GM19467 (cell line): ENCODE measurements around the gene PTGS1.
A peak's percentile ranks its signal among the peaks of the same experiment; 100 is the strongest.
"Not testable (repeated sequence)": the region's sequence is repeated elsewhere in the genome, so short reads cannot be mapped to it uniquely, and the experiment has no call there.

Experiments used
- ATAC-seq: cut with Tn5 transposase; IDR thresholded peaks from one replicate; pipeline ENCODE4 v1.9.1; 2021; ENCODE audit warnings: mild to moderate bottlenecking, moderate library complexity; ENCODE audit not compliant: unreplicated experiment

PTGS1 gene

DNA sequence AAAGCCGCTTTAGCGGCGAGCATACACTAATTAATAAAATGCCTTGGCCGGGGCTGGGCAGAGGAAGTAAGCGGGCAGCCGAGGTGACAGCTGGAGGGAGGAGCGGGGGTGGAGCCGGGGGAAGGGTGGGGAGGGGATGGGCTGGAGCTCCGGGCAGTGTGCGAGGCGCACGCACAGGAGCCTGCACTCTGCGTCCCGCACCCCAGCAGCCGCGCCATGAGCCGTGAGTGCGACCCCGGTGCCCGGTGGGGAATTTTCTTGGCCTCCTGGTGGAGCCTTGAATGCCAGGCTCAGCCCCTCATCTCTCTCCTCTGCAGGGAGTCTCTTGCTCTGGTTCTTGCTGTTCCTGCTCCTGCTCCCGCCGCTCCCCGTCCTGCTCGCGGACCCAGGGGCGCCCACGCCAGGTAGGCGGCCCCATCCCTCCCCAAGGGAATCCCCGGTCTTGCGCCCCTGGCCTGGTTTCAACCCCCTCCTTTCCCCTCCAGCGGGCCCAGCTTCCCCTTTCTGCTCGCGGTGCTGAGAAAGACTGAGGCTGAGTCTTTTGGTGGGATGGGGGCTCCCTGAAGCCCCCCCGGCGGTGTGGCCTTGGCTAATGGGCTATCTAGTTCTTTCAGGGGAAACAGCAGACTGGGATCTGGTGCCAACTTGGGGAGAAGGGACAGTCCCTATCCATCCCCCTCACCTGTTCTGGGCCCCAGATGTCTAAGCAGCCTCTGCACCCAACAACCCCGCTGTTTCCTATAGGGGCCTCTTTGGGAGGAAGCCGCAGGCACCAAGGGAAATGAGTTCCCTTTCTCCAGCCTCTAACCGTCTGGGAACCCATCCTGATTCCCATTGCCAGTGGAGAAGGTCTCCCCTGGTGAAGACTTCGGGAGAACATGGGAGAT, at the start of gene PTGS1:
TSS of gene PTGS1 (plus strand) at position 156 of the 887 bp plus-strand sequence. CDS start at position 217, 61 bp downstream.
- peak; percentile 41 for ATAC-seq

DNA sequence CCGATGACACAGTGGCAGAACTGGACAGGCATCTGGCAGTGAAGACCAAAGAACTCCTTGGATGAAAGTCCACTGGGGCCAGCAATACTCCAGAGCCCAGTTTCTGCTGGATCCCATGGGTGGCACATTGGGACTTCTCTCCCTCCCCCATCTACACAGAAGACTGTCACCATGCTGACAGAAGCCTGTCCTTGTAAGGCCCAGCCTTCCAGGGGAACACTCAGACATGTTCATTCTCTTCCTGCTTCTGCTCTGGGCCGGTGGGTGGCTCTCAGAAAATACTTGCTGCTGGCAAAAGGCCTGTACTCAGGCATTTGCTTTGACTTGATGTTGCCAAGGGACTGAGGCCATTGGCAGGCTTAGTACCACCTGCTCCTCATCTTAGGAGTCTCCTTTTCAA, 48.3 kb upstream of the PTGS1 start:
- no peak for ATAC-seq

DNA sequence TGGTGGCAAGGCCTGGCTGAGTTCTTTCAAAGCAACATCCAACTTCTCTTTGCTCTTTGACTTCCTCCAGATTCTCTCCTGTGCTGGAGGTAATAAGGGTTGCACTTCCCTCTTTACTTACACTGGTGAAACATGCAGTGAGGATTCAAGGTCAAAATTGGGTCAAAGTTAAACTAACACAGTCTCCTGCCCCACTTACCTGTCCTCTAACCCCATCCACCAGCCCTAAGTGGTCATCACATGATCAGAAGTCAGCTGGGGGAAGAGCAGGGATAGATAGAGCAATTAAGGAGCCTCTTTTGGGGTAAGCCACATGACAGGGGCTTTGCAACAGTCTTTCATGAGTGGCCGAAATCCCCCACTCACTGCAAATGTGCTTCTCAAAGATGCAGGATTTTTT, 46.2 kb upstream of the PTGS1 start:
- not testable (repeated sequence) for ATAC-seq

DNA sequence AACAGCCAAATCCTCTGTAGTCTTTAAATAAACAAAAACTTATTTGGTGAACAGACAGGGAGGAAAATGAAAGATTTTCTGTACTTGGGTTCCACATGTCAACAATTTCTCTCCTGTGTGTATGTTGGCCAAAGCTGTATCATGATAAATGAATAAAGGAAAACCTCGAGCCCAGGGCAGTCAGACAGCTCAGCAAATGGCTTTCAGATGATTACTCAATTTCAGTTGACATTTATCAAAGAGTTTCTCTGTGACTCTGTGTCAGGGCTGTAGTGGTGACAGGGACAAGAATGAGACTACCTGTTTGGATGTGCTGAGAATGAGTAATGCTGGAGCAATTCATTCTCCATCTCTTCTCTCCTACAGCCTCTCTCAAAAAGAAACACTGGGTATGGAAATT, 45.7 kb upstream of the PTGS1 start:
- ATAC-seq = no peak

DNA sequence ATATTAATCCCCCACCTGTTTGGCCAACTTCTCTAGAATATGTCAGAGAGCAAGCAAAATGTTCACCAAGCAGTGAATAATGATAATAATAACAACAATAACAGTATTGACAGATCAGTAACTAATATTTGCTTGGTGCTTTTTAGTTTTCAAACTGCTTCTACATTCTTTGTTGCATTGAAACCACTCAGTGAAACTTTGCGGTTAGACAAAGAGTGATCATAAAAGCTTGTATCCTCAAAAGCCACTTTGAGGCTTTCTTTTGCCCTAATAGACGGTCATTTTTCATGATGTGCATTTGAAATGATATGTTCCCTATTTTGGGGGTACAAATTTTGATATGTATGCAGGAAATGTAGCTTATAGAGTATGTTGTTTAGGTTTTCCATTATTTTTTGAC, 43.6 kb upstream of the PTGS1 start:
- ATAC-seq = no peak

DNA sequence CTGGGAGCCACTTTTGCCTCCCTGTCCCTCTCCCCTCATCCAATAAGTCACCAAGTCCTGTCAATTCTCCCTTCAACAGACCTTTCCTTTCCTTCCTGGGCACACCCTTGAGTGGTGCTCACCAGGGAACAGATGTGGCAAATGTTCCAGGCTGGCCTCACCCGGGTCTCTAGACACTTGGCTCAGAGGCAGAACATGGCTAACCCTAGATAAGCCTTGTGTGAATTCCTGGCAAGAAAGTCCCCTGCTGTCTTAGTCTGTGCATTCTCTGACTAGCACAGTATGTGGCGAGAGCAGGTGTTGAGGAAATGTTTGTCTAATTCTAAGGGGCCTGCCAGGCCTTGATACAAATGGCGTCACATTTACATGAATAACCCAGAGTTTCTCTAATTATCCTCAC, 41.2 kb upstream of the PTGS1 start:
- no peak for ATAC-seq

DNA sequence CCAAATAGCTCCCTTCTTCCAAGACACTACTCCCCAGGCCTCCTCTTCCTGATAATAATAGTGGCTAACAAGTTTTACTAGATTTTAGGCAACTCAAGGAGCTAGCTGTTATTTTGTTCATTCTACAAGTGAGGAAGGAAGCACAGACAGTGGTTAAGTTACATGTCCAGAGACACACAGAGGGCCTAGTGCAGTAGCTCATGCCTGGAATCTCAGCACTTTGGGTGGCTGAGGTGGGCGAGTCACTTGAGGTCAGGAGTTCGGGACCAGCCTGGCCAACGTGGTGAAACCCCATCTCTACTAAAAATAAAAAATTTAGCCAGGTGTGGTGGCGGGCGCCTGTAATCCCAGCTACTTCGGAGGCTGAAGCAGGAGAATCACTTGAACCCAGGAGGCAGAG, 40.4 kb upstream of the PTGS1 start:
- not testable (repeated sequence) for ATAC-seq

DNA sequence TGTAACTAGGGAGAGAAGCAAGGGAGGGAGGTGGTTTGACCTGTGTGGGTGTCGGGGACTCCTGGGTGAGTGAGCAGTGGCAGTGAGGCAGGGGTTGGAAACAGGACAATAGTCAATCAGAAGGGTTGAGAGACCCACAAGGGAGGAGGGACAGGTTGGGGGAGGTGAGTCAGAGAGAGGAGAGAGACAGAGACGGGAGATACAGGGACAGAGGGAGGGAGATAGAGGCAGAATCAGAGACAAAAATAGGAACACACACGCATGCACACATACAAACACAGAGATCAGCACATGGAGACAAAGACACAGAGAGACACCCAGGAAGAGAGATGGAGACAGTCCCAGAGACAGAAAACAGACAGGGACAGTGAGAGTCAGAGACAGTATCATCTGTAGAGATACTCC, 39.3 kb upstream of the PTGS1 start:
- no peak for ATAC-seq

DNA sequence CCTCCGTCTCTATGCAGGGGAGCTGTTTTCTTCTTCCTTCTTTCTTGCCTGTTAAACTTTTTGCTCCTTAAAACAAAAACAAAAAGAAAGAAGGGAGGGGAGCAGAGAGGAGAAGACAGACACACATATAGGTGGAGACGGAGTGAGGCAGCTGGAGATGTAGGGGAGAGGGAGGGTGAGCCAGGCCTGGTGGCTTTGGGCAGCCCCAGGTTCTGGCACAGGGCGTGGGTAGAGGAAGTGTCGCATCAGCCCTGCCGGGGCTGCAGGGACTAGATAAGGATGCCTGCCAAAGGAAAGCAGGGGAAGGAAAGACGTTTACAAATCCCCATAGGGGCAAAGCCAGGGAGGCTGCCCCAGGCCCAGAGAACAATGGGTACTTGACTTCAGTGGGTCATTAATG, 38.7 kb upstream of the PTGS1 start:
- ATAC-seq = no peak

DNA sequence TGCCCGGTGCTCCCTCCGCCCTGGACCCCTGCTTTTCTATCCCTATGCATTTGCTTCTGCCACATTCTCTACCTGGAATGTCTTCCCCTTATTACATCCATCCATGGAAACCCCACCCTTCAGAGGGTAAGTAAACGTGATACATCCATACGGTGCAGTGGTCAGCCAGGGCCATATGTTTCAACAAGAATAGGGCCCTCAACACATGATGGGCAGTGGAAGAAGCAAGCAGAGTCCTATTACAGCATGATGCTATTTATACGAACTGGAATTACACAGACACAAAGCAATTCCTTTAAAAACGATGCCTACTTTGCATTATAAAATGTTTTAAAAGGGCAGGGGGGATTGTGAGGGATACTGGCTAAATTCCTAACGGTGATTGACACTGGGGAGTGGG, 38.2 kb upstream of the PTGS1 start:
- no peak for ATAC-seq

DNA sequence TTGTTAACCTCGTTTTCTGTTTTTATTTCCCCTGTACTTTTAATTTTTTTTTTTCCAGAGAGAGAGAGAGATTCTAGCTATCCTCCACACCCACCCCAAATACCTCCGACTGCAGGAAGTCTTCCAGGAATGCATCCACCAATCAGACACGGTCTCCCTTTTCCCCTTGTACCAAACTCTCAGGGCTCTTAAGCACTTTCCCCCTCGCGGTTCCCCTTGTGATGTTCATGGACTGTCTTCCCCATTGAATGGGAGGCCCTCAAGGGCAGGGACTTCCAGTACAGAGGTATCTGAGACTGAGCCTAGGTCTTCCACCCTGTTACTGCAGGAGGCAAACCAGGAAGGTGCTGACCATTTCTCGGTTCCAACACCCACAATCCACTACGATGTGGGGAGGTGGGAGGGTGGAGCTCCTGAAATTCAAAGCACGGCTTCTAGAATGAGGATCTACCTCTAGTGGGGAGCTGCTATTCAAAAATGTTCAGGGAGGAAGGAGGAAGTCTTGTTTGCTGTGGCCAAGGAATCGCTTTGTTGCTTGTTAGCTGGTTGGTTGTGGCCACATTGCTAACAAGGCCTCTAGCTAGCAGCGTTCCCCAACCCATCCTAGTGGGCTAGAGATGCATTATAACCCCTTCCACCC, 37.5 kb upstream of the PTGS1 start:
- ATAC-seq = no peak

DNA sequence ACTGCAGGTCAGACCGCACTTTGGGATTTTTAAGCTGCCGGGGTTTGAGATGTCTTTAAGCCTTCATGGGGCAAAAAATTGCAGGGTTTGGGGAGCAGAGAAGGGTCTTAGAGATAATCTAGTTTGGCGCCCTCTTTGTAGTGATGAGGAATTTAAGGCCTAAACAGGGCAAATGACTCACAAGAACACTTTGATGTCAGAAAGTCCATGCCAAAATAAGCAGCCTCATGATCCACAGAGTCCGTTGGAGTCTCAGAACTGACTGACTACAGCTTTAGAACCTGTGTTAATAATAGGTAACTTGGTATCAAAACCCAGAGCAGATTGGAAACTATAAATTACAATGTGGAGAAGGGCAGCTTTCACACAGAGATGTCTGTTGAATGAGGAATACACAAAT, 35.9 kb upstream of the PTGS1 start:
- no peak for ATAC-seq

DNA sequence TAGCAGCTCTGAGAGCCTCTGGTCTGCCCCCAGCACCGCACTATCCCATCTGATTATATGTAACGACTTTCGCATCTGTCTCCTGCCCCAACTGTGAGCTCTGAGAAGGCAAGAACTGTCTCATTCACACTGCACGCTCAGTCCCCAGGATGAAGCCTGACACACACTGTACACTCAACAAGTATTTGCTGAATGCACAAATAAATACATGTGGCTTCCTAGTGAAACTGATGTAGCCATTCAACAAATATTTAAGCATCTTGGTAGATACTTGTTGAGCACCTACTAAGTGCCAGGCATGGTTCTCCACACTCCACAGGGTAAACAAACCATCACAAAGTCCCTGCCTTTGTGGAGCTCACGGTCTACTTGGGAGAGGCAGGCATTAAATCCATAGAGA, 34.6 kb upstream of the PTGS1 start:
- no peak for ATAC-seq

DNA sequence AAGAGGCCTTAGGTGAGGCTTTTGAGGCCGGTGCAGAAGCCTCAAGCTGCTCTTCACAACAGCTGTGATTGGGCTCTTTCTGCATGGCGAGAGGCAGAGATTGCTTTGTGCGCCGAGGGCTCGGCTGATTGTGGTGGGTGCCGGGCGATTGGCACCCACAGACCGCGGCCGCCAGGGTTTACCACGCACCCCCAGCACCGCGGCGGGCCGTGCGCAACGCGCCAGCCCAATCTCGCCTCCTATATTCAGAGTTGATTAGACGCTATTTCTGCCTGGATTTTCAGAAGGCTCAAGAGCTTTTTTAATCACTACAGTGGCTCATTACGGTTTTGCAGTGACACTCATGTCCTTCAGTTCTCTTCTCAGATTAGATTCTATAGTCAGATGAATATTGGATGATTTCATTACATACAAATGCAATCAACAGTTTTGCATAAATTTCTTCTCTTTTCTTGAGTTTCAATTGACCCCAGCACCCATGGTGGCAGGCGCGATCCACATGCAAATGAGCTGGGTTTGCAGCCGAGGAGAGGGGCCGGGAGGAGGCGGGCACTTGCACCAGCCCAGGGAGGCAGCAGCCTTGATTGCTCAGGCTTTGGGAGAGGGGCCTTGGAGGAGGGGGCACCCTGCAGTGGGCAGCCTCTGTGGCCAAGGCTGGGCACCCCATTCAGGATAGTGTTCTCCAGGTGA, 33.8 kb upstream of the PTGS1 start:
- ATAC-seq = no peak

DNA sequence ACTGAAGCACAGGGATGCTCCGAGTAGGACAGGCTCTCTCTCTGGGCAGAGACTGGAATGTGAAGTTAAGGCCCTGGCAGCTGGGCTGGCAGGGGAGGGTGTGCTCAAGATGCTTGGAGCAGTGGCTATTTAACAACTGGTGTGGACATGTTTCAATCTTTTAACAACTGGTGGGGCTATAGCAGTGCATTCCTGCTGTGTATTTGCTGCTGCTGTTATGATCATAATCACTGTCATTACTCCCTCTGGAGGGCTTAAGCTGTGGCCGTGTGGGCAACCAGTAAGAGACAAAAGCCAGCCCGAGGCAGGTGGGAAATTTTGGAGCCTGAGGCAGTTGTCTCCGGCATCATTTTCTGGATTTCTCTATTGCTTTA, 33.3 kb upstream of the PTGS1 start:
- no peak for ATAC-seq

DNA sequence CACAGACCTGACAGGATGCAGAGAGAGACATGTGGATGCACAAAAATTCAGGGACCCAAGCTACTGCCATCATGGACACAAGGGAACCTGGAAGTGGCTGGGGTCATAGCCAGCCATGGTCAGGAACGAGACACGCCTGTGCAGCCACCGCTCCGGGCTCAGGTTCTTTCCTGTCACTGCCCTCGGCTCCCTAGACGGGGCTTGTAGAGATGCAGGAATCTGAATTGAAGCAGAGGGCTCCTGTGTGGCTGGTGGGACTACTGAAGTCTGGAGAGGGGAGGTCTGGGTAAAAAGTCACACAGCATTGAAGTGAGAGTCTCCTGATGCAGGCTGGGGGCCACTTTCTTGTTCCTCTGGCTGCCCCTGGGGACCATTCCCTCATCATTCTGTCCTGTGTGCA, 32.3 kb upstream of the PTGS1 start:
- ATAC-seq = no peak

DNA sequence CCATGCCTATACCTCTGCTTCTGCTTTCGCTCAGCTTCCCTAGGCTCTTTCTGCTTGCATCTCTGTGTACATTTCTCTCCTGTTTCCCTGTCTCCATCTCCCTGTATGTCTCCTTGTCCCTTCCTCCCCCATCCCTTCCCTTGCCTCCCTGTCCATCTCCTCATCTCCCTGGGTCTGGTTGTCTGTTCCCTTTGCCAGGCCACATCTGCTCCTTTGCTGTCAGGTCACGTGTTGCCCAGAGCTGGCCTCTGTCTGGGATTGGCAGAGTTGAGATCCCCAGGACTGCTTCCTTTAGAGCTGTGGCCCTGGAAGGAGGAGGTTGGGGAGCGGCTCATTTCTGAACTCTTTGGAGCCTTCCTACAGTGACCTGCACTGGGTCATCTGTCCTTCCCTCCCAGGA, 31.8 kb upstream of the PTGS1 start:
- no peak for ATAC-seq

DNA sequence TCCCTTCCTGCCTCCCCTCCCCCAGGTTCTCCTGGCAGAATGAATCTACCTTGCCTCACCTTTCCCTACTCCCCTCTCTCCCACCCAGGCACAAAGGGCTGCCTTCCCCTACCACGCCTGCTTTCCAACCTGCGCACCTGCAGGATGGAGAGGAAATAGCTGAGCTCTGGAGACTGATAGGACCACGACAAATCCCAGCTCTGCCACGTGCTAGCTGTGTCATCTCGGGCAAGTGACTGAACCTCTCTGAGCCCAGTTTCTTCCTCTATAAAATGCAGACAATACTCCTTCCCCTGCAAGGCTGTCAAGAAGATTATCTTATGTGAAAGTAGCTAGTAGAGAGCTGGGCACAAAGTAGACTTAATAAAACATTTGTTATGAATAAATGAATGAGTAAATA, 31.2 kb upstream of the PTGS1 start:
- ATAC-seq = no peak

DNA sequence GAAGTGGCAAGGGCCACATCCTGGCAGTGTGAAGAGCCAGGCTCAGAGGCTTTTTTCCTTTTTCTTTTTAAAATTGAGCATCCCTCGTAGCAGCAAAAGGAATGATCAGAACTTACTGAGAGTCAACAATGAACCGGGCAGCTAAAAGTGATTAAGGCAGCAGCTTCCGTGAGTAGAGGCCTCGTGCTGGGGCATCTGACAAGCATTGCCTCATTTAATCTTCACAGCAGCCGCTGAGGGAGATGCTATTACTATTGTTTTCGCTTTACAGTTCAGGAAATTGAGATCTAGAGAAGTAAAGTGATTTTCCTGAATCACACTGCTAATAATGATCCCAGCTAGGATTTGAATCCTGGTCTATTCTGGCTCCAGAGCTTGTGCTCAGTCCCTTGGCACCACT, 30.7 kb upstream of the PTGS1 start:
- ATAC-seq = no peak

DNA sequence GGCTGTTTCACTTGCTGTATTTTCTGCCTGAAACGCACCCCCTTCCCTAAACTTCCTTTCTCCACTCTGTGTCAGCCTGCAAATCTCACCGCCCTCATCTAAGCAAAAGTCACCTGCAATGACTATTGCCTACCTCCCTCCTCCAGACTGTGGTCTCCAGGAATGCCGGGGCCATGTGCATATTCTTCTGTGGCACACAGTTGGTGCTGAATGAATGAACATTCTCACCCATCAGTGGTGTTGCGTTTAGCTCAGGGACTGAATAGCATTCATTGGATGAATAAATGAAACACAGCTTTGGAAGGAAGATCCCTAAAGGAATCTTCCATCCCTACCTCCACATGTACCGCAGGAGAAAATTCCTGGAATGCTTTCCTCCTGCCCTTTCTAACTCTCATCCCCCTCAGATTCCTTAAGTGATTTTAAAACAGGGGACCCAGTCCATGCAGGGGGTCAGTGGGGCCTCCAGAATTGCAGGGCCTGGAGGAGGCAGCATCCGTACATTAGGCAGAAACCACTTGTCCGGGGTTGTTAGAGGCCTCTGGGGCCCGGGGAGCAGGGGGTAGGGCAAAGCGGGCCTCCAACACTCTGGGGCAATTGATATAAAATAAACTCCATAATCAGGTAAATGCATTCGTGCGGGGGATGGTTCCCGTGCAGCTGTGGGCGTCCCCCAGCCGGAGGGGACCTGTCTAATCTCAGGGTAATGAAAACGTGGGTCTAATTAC, 28.3 kb upstream of the PTGS1 start:
- no peak for ATAC-seq
